Suppressor macrophage (primary cell): ENCODE results near the gene SORBS1.
A peak's percentile ranks its signal among the peaks of the same experiment; 100 is the strongest.

Experiments used
- DNase-seq, 4 experiments: peaks; one replicate each; pipeline ENCODE4 v3.0.0-alpha.2; 2020 to 2022

The SORBS1 gene

GRCh38 chr10:95287281-95287680 lies 273.9 kb downstream of the SORBS1 start:
- no peak for DNase-seq

GRCh38 chr10:95286707-95287106 lies 274.5 kb downstream of the SORBS1 start:
- no peak for DNase-seq

- no peak for DNase-seq
Measured at GRCh38 chr10:95285556-95285955, 275.6 kb downstream of the SORBS1 start.

GRCh38 chr10:95284807-95285206 lies 276.4 kb downstream of the SORBS1 start:
- no peak for DNase-seq

- DNase-seq = no peak
Measured at GRCh38 chr10:95282107-95282506, 279.1 kb downstream of the SORBS1 start.

GRCh38 chr10:95281206-95281605 lies 280.0 kb downstream of the SORBS1 start:
- DNase-seq = no peak

GRCh38 chr10:95280637-95281036 lies 280.5 kb downstream of the SORBS1 start:
- no peak for DNase-seq

- DNase-seq = no peak
Measured at GRCh38 chr10:95279042-95279820, 281.9 kb downstream of the SORBS1 start.

GRCh38 chr10:95278061-95278988 lies 282.8 kb downstream of the SORBS1 start:
- DNase-seq = no peak

GRCh38 chr10:95277614-95278013 lies 283.6 kb downstream of the SORBS1 start:
- DNase-seq = no peak

- no peak for DNase-seq
Measured at GRCh38 chr10:95277201-95277570, 284.0 kb downstream of the SORBS1 start.

GRCh38 chr10:95276367-95277200 lies 284.6 kb downstream of the SORBS1 start:
- DNase-seq = no peak

GRCh38 chr10:95275726-95276366 lies 285.3 kb downstream of the SORBS1 start:
- no peak for DNase-seq

- no peak for DNase-seq
Measured at GRCh38 chr10:95273393-95274312, 287.5 kb downstream of the SORBS1 start.

- no peak for DNase-seq
Measured at GRCh38 chr10:95268438-95268837, 292.7 kb downstream of the SORBS1 start.

- no peak for DNase-seq
Measured at GRCh38 chr10:95267251-95267650, 293.9 kb downstream of the SORBS1 start.

GRCh38 chr10:95266674-95267095 lies 294.5 kb downstream of the SORBS1 start:
- peak; percentile 38 to 87 (median 68) for DNase-seq

- DNase-seq = no peak
Measured at GRCh38 chr10:95265572-95265971, 295.6 kb downstream of the SORBS1 start.

- no peak for DNase-seq
Measured at GRCh38 chr10:95264227-95265051, 296.7 kb downstream of the SORBS1 start.

- no peak for DNase-seq
Measured at GRCh38 chr10:95263864-95264226, 297.3 kb downstream of the SORBS1 start.
